GM19438 (cell line): ENCODE results near the gene SUSD2.

Experiments used
- ATAC-seq: cut with Tn5 transposase; IDR thresholded peaks from one replicate; pipeline ENCODE4 v1.9.1; 2021; ENCODE audit warnings: low read depth; ENCODE audit not compliant: unreplicated experiment

Gene SUSD2

DNA sequence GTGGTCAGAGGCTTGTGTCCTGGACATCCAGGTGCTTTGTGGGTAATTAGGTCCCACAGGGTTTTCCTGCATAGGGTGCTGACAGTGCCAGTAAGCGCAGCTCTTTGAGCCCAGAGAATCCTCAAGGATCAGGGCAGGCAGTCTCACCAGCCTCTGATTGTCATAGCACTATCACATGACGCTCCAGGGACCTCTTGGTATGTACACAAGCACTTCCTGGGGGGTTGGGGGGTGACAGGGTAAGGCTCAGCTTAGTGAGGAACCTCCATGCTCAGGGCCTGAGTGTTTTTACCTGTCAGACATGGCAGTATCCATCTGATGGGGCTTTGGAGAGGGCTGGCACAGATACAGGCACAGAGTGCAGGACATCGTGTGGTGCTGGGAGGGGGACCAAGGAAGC is 27.9 kb upstream of the SUSD2 start:
- ATAC-seq: no peak

DNA sequence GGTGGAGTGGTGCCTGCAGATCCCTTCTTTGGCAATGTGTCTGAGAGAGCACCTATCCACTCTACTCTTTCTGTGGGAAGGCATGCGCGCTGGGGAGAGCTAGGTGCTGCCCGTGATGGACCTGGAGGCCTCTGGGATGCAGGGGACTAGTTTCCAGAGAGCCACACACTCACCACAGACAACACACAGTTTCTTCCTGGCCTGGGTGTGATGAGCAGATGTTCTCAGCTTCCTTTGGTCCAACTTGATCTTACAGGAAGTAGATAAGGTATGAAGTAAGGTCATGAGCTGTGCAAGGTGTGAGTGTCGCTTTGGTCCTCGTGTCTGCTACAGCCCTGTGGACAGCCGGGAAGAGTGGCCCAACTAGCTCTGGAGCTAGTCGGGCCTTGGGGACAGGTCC is 27.3 kb upstream of the SUSD2 start:
- ATAC-seq: no peak

- no peak for ATAC-seq
These were observed 26.5 kb upstream of the SUSD2 start for GRCh38 chr22:24154826-24155225.

- peak; percentile 14 for ATAC-seq
These were observed 25.6 kb upstream of the SUSD2 start for GRCh38 chr22:24155627-24156140.

DNA sequence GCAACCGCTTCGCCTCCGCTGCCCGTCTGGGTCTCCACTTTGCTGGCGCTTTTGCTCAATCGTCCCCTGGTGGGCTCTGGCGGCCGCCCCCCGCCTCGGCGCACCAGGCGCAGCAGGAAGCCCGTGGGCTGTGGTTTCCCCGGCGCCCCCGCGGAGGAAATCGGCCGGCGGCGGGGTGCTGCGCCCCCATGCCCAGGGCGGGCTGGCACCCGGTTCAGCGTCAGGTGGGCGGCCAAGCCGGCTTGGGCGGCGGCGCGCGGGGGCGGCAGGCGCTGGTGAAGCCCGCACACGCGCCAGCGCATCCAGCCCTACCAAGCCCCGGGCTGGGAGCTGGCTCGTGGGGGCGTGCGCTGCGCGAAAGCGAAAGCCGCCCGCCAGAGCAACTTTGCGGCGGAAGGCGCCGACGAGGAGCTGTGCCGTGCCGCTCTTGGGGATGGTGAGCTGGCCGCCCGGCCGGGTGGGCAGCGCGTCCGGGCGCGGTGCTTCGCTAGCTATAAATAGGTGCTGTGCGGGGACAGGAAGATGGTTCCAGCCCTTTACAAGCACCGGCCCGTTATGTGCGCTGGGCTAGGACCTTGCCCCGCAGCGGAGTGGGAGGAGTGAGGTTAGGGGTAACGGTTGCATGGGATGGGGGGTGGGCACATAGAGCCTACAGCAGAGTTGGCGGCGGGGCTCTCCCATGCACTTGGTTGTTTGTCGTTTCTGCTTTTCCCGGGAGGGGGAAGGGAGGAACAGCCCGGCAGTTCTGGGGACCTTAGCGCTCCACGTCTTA is 25.0 kb upstream of the SUSD2 start:
- peak; percentile 38 for ATAC-seq

GRCh38 chr22:24156913-24157821 is 24.1 kb upstream of the SUSD2 start:
- peak; percentile 75 for ATAC-seq

DNA sequence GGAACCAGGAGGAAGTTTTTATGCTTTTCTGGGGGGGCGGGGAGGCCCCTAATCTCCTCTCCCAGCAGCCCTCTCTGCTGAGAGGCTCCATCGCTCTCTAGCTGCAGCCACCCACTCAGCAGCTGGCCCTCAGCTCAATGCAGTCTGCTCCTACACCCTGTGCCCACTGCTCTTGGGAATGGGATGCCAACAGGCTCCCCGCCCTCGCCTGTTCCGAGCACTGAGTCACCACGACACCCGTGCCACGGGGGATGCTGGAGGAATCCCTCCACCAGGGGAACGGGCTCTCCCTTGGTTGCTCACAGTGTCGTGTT is 23.5 kb upstream of the SUSD2 start:
- ATAC-seq: no peak

GRCh38 chr22:24159650-24160049 is 21.6 kb upstream of the SUSD2 start:
- no peak for ATAC-seq

- ATAC-seq: no peak
These were observed 20.7 kb upstream of the SUSD2 start for GRCh38 chr22:24160546-24160945.

DNA sequence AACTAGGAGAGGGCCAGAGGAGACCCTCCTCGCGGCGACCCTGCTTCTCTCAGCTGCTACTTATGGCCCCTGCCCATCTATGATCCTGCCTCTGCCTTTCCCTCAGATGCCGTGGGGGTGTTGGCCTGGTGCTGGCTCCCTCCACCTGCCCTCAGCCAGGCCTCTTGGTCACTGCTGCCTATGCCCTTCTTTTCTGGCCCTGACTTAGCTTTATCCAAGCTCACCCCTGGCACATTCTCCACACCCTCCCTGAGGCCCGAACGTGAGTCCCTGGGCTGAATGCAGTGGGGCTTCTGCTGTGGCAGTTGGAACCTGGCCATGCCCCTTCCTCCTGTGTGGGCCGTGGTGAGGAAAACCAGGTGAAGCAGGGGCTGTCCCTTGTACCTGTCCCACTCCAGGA is 19.8 kb upstream of the SUSD2 start:
- ATAC-seq: no peak

GRCh38 chr22:24161909-24162308 is 19.4 kb upstream of the SUSD2 start:
- no peak for ATAC-seq

GRCh38 chr22:24162436-24162835 is 18.9 kb upstream of the SUSD2 start:
- ATAC-seq: no peak

DNA sequence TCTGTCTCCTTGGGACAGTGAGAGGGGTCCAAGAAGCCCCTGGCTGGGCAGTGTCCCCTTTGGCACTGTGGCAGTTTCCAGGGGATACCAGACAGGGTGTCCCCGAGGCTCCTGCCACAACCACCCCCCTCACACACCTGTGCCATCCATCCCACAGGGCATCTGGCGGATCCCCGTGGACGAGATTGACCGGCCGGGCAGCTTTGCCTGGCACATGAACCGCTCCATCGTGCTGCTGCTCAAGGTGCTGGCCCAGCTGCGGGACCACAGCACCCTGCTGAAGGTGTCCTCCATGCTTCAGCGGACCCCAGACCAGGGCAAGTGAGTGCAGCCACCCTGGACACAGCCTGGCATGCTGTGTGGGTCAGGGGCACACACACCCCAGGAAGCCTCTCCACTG is 17.0 kb upstream of the SUSD2 start:
- ATAC-seq: no peak

DNA sequence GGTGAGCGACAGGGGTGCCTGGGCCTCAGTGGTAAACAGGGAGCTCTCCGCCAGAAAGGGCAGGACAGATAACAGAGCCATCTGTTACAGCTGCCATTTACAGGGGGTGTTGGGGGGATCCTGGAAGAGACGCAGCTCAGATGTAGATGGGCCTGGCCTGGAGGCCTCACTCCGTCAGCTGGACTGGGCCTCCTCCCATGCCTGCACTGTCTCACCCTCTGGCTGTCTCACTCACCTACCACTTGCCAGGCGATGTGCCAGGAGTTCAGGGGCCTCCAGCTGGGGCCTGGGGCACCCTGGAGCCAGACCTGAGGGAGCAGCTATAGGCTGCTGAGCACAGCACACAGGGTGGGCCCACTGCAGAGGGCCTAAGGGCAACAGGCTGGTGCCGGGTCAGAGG is 16.3 kb upstream of the SUSD2 start:
- ATAC-seq: no peak

GRCh38 chr22:24165673-24166072 is 15.6 kb upstream of the SUSD2 start:
- ATAC-seq: no peak

- no peak for ATAC-seq
These were observed 14.5 kb upstream of the SUSD2 start for GRCh38 chr22:24166811-24167210.

GRCh38 chr22:24169439-24170058 is 11.7 kb upstream of the SUSD2 start:
- no peak for ATAC-seq

DNA sequence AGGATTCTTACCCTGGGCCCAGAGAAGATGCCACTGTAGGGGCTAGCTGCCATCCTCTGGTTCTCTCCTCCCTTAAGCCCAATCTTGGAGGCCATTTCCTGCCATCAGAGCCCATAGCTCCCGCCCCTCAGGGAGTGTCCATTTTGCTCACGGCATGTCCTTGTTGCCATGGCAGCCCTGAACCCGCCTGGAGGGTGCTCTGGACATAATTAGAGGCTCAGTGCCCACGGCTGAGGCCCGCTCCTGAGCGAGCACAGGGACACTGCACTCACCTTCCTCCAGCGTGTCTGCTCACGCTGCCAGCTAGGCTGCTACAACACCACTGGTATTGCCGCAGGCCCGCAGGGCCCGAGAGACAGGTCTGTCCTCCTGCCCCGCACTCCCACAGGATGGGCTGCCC is 11.1 kb upstream of the SUSD2 start:
- ATAC-seq: no peak

DNA sequence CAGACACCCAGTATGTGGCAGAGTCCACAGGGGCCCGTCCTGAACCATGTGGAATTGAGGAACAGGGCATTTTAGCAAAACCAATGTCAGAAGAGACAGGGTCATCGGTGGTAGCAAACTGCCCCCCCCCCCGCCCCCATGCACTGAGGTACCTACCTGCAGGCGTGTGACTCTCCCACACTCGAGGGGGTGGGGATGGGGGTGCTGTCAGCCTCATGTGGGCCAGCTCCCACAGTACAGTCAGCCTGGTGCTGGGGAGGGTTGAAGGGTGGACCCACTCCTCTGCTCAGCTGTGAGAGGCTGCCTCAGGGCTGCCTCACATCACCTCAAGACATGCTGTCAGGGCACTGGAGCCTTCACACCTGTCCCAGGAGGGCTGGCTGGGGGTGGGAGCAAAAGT is 10.7 kb upstream of the SUSD2 start:
- ATAC-seq: no peak

DNA sequence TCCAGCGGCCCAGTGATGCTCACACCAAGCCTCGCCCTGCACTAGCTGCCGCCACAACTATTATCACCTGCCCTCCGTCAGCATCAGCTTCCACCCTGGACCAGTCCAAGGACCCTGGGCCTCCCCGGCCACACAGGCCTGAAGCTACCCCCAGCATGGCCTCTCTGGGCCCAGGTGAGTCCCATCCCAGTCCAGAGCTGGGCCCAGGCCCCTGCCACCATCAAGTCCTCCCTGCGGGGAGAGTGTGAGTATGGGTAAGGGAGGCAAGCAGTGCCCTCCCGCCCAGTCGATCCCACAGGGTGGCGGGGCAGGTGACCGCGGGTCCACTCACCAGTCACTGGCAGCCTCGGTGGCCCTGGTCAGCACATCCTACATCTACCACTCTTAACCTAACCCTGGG is 9.5 kb upstream of the SUSD2 start:
- no peak for ATAC-seq

- ATAC-seq: no peak
These were observed 6.0 kb upstream of the SUSD2 start for GRCh38 chr22:24175160-24175808.
